Panc1 (cell line): Measurements from ENCODE around the gene ALX3.

Source experiments
- CTCF ChIP-seq: fragments of 450-650 bp; IDR thresholded peaks from 2 replicates; pipeline ENCODE4 v1.5.1; 2017; ENCODE audit warnings: mild to moderate bottlenecking
- POLR2AphosphoS5 ChIP-seq: IDR thresholded peaks from 2 replicates; pipeline ENCODE4 v1.6.1; 2012; ENCODE audit warnings: mild to moderate bottlenecking, low read depth, low read length, moderate library complexity
- REST ChIP-seq, 2 experiments: IDR thresholded peaks; 2 replicates each; pipeline ENCODE4 v1.6.1; 2011 to 2012; ENCODE audit warnings: low read depth in 2 of 2, control low read depth in 1 of 2, low read length in 1 of 2, mild to moderate bottlenecking in 1 of 2, moderate library complexity in 1 of 2; ENCODE audit not compliant: insufficient read depth in 1 of 2
- TCF7L2 ChIP-seq: IDR thresholded peaks from 2 replicates; pipeline ENCODE4 v1.6.1; 2011; ENCODE audit warnings: mild to moderate bottlenecking, low read depth, low read length, inconsistent platforms

GRCh38 chr1:110069404-110070281, 829 bp downstream of the ALX3 start:
- TF ChIP-seq POLR2AphosphoS5 (no peak), CTCF (no peak), REST (IDR thresholded peaks at IDR 0.05; ENCODE audit: insufficient read depth in 1 of 2, low read depth in 2 of 2, low read length in 1 of 2) (no peak), TCF7L2 (no peak)
